Kidney (tissue), 14 donors: ENCODE data around the gene EN1. TPM values are rescaled to one million over a fixed set of nuclear protein-coding genes. Genes with fewer than 3 reads are reported as not detected.
A peak's percentile ranks its signal among the peaks of the same experiment; 100 is the strongest.

ENCODE experiments used
- DNase-seq, 5 donors: peaks; one replicate each; pipeline ENCODE4 v3.0.0-alpha.2; 2013 to 2020
- FAIRE-seq: peaks from 2 replicates; lab custom pipeline; 2012; peaks lifted over from hg19 to GRCh38; lab: Jason Lieb, UNC
- H3K27ac ChIP-seq, 2 donors: one replicate each; pipeline ENCODE4 v1.7.0; 2013; ENCODE audit warnings: low read depth in 2 of 2, low read length in 2 of 2, inconsistent platforms in 1 of 2
- H3K27me3 ChIP-seq: one replicate; pipeline ENCODE4 v1.7.1; 2013; ENCODE audit warnings: low read length, inconsistent platforms; ENCODE audit not compliant: control insufficient read depth, insufficient read depth
- H3K36me3 ChIP-seq, 3 donors: one replicate each; pipeline versions ENCODE4 v1.7.0 to v1.7.1; 2013; ENCODE audit warnings: low read length in 3 of 3, control low read depth in 1 of 3, inconsistent platforms in 1 of 3; ENCODE audit not compliant: insufficient read depth in 3 of 3, control insufficient read depth in 2 of 3
- H3K4me1 ChIP-seq, 3 donors: one replicate each; pipeline versions ENCODE4 v1.7.0 to v1.7.1; 2013; ENCODE audit warnings: low read length in 3 of 3, inconsistent platforms in 1 of 3, low read depth in 1 of 3; ENCODE audit not compliant: control insufficient read depth in 2 of 3, insufficient read depth in 2 of 3
- H3K4me3 ChIP-seq, 3 donors: one replicate each; pipeline versions ENCODE4 v1.7.0 to v1.8.1; 2013; ENCODE audit warnings: low read length in 3 of 3, control low read depth in 1 of 3, inconsistent platforms in 1 of 3
- H3K9ac ChIP-seq, 3 donors: one replicate each; pipeline versions ENCODE4 v1.7.0 to v1.7.1; 2013; ENCODE audit warnings: low read length in 3 of 3, control low read depth in 1 of 3, inconsistent platforms in 1 of 3
- H3K9me3 ChIP-seq, 3 donors: one replicate each; pipeline versions ENCODE4 v1.7.0 to v1.7.1; 2013; ENCODE audit warnings: low read length in 3 of 3, control low read depth in 1 of 3, inconsistent platforms in 1 of 3; ENCODE audit not compliant: control insufficient read depth in 2 of 3, insufficient read depth in 1 of 3
- CTCF ChIP-seq: IDR thresholded peaks from 3 replicates; pipeline ENCODE4 v1.5.1; 2012; ENCODE audit warnings: mild to moderate bottlenecking, moderate library complexity, borderline replicate concordance; ENCODE audit not compliant: insufficient read depth; ENCODE audit errors: extremely low read depth
- intact Hi-C: fragments of 100-400 bp; cut with DNase I; formaldehyde crosslinking; loops from one replicate; pipeline ENCODE4 v1.11.1; 2022
- polyA plus RNA-seq: library from polyadenylated mRNA; stranded (reverse); fragments of 350-450 nt; fragmentation: Illumina TruSeq; extraction: RNeasy Lipid Tissue Mini Kit (QIAGEN cat#74804); gene quantifications from one replicate; pipeline ENCODE4 v1.2.3, GENCODE V29; 2014; ENCODE audit warnings: low read depth, low replicate concordance; ENCODE audit not compliant: insufficient read depth
- total RNA-seq: library from RNA; stranded (reverse); fragmentation: NEBNext Ultra II Directional; extraction: Animal tissue kit (Norgen Biotek cat#: 25700); gene quantifications from one replicate; pipeline ENCODE4 v1.2.1, GENCODE V29; 2021
- donor health status: control.
- donor health status: control.
- donor health status: control.
- donor health status: control.
- donor health status: control.
- donor health status: DM: yes; HTN: yes; CAD: no.
- donor health status: Normal renal cell carcinoma (clear cell type).

Gene EN1
- total and polyA plus RNA-seq, 2 donors from 2014 or later: 0.16 TPM; not detected in 1

DNA sequence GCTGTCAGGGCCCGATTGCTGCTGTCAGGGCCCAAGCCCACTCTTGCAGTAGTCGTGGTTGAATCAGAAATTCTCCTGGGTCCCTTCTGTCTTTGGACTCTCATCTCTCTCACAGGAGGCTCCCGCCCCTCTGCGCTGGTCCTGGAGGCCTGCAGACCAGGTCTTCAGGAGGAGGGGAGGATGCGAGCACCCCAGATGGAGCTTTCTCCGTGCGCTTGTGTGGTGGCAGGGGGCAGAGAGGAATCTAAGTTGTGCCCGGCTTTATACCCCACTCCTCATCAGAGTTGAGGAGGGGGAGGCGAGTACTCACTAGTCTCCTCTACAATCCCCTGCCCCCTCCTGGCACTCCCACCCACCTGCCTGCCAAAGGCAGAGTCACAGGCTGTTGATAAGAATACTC is 10.4 kb downstream of the EN1 start:
- H3K4me1 ChIP-seq: peaks cover 0 to 13% (median 0%) of the 10 kb centered on the region in 3 donors
- no peak overlapping the region for H3K27ac ChIP-seq
- TF ChIP-seq CTCF: no peak
- FAIRE-seq: no peak
- no peak for DNase-seq
- intact Hi-C loops: no loop called here
- peaks cover 86% of the 10 kb centered on the region for H3K27me3 ChIP-seq
- H3K9ac ChIP-seq: no peak overlapping the region
- H3K36me3 ChIP-seq: no peaks in the 10 kb centered on the region
- no peak overlapping the region for H3K4me3 ChIP-seq
- H3K9me3 ChIP-seq: no peaks in the 10 kb centered on the region

- peaks cover 88% of the 10 kb centered on the region for H3K27me3 ChIP-seq
- DNase-seq (peak in 1 of 5 donors; percentile 35), FAIRE-seq (no peak)
- no peaks in the 10 kb centered on the region for H3K9me3 ChIP-seq
- no peak overlapping the region for H3K27ac ChIP-seq
- no peaks in the 10 kb centered on the region for H3K36me3 ChIP-seq
- no peak for TF ChIP-seq CTCF
- H3K4me1 ChIP-seq: peaks cover 0 to 13% (median 0%) of the 10 kb centered on the region in 3 donors
- peak overlapping the region in 1 of 3 donors; percentile 48 for H3K4me3 ChIP-seq
- H3K9ac ChIP-seq: no peak overlapping the region
- intact Hi-C loops: no loop called here
These were observed 11.0 kb downstream of the EN1 start for GRCh38 chr2:118836411-118836930.

- no peak for FAIRE-seq
These were observed 11.6 kb downstream of the EN1 start for GRCh38 chr2:118835746-118836410.

More at GRCh38 chr2:118835746-118836410, 11.6 kb downstream of the EN1 start:
- Histone ChIP-seq H3K27me3 (peaks cover 89% of the 10 kb centered on the region), H3K4me3 (peak overlapping the region in 2 of 3 donors; percentile 41 to 48), H3K27ac (no peak overlapping the region), H3K9me3 (no peaks in the 10 kb centered on the region), H3K9ac (no peak overlapping the region), H3K4me1 (peaks cover 0 to 13% (median 0%) of the 10 kb centered on the region in 3 donors), H3K36me3 (no peaks in the 10 kb centered on the region)
- DNase-seq: no peak
- no peak for TF ChIP-seq CTCF
- intact Hi-C loops: no loop called here
